GM12873 (cell line): Measurements from ENCODE around the gene RNF138.

Experiments
- CTCF ChIP-seq: IDR thresholded peaks from 2 replicates; pipeline ENCODE4 v1.5.1; 2012; ENCODE audit warnings: low read depth, mild to moderate bottlenecking, moderate library complexity, low read length, control low read depth; ENCODE audit not compliant: insufficient read depth; ENCODE audit errors: missing control alignments

The RNF138 gene

GRCh38 chr18:32158108-32158624 is 66.5 kb downstream of the RNF138 start:
- peak; percentile 90 for TF ChIP-seq CTCF

GRCh38 chr18:32160547-32160946 is 68.9 kb downstream of the RNF138 start:
- TF ChIP-seq CTCF, result no peak

- TF ChIP-seq CTCF, result no peak
Observed at GRCh38 chr18:32167980-32168730, 76.5 kb downstream of the RNF138 start.

- TF ChIP-seq CTCF, result no peak
Observed at GRCh38 chr18:32173654-32174053, 82.0 kb downstream of the RNF138 start.

- no peak for TF ChIP-seq CTCF
Observed at GRCh38 chr18:32174719-32175118, 83.0 kb downstream of the RNF138 start.

GRCh38 chr18:32175265-32175664 is 83.6 kb downstream of the RNF138 start:
- TF ChIP-seq CTCF, result no peak

- TF ChIP-seq CTCF, result no peak
Observed at GRCh38 chr18:32177530-32177929, 85.9 kb downstream of the RNF138 start.
